ENCODE results near the gene TGFBR3.
"Not testable (repeated sequence)": the region's sequence is repeated elsewhere in the genome, so short reads cannot be mapped to it uniquely, and the experiment has no call there.

TGFBR3 gene

DNA sequence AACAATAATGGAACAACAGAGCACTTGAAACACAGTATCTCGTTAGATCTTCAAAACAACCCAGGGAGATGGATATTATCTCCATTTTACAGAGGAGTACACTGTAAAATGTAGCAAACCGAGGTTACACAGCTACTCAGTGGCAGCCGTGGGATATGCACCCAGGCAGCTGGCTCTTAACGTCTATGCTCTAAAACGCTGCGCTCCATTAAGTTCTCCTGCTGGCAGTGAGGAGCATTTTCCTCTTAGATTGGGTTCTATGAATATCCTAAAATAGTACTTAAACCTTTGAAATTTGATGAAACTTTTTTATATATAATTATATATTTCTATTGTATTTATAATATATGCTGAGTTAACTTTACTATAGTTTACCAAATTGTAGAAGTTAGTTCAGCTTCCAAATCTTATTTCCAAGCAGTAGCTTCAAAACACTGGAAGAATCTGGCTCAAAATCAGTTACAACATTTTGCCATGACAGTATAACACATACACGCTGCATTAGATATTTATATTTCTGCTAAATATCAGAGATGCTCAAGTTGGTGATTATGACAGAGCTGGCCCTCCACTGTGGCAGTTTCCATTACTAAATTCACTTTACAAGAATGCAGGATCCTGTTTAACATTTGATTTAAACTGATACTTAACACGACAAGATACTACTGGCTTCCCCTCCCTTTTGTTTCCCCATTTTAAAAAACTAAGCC, 49.5 kb downstream of the TGFBR3 start:
- TF ChIP-seq EZH2phosphoT487 (IDR thresholded peaks at IDR 0.05; ENCODE audit: low read depth) (no peak), CTCF (IDR thresholded peaks at IDR 0.05; ENCODE audit: low read depth, low read length) (no peak)

GRCh38 chr1:91835087-91835521, 50.8 kb downstream of the TGFBR3 start:
- TF ChIP-seq EZH2phosphoT487 (IDR thresholded peaks at IDR 0.05; ENCODE audit: low read depth) (no peak), CTCF (IDR thresholded peaks at IDR 0.05; ENCODE audit: low read depth, low read length) (no peak)
- no peaks in the 10 kb centered on the region for H3K9me3 ChIP-seq (ENCODE audit: insufficient read depth, low read length)
- no peaks in the 10 kb centered on the region for H3K27me3 ChIP-seq (ENCODE audit: low read depth, low read length)
- no peak overlapping the region for H3K4me2 ChIP-seq (ENCODE audit: low read length)
- peaks cover 7% of the 10 kb centered on the region for H3K4me1 ChIP-seq (ENCODE audit: low read length)
- H4K20me1 ChIP-seq (ENCODE audit: insufficient read depth, low read length): no peaks in the 10 kb centered on the region
- H3K27ac ChIP-seq (ENCODE audit: low read length): no peak overlapping the region
- H3K36me3 ChIP-seq (replicated peaks; ENCODE audit: low read depth, low read length): no peaks in the 10 kb centered on the region
- H3K4me3 ChIP-seq (ENCODE audit: low read length): no peak overlapping the region
- H3K9ac ChIP-seq (ENCODE audit: low read length): no peak overlapping the region
- no peak overlapping the region for H2AFZ ChIP-seq (ENCODE audit: low read depth, low read length)
- no peaks in the 10 kb centered on the region for H3K79me2 ChIP-seq (ENCODE audit: low read length)

More for the DNA sequence above, 49.5 kb downstream of the TGFBR3 start:
- Histone ChIP-seq H3K9me3 (ENCODE audit: insufficient read depth, low read length) (no peaks in the 10 kb centered on the region), H3K36me3 (replicated peaks; ENCODE audit: low read depth, low read length) (no peaks in the 10 kb centered on the region), H3K4me3 (ENCODE audit: low read length) (no peak overlapping the region), H3K4me1 (ENCODE audit: low read length) (no peaks in the 10 kb centered on the region), H3K79me2 (ENCODE audit: low read length) (no peaks in the 10 kb centered on the region), H3K4me2 (ENCODE audit: low read length) (no peak overlapping the region), H4K20me1 (ENCODE audit: insufficient read depth, low read length) (no peaks in the 10 kb centered on the region), H3K27ac (ENCODE audit: low read length) (no peak overlapping the region), H3K27me3 (ENCODE audit: low read depth, low read length) (no peaks in the 10 kb centered on the region), H2AFZ (ENCODE audit: low read depth, low read length) (no peak overlapping the region), H3K9ac (ENCODE audit: low read length) (no peak overlapping the region)

DNA sequence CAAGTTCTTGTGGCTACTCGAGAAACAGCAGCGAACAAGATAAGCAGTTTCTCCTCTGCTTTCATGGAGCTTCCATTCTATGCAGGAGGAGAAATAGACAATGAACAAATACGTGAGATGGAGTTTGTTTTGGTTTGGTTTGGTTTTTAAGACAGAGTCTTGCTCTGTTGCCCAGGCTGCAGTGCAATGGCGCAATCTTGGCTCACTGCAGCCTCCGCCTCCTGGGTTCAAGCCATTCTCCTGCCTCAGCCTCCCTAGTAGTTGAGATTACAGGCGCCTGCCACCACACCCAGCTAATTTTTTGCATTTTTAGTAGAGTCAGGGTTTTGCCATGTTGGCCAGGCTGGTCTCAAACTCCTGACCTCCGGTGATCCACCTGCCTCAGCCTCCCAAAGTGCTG, 51.4 kb downstream of the TGFBR3 start:
- H3K4me3 ChIP-seq (ENCODE audit: low read length); H3K9me3 ChIP-seq (ENCODE audit: insufficient read depth, low read length); H3K27me3 ChIP-seq (ENCODE audit: low read depth, low read length); H4K20me1 ChIP-seq (ENCODE audit: insufficient read depth, low read length); H3K9ac ChIP-seq (ENCODE audit: low read length); H3K4me1 ChIP-seq (ENCODE audit: low read length); H3K4me2 ChIP-seq (ENCODE audit: low read length); H3K79me2 ChIP-seq (ENCODE audit: low read length); H3K27ac ChIP-seq (ENCODE audit: low read length); H2AFZ ChIP-seq (ENCODE audit: low read depth, low read length); H3K36me3 ChIP-seq (replicated peaks; ENCODE audit: low read depth, low read length): not testable (repeated sequence)

GRCh38 chr1:91833946-91834345, 52.0 kb downstream of the TGFBR3 start:
- Histone ChIP-seq H3K4me3 (ENCODE audit: low read length) (no peak overlapping the region), H4K20me1 (ENCODE audit: insufficient read depth, low read length) (no peaks in the 10 kb centered on the region), H3K79me2 (ENCODE audit: low read length) (no peaks in the 10 kb centered on the region), H3K4me2 (ENCODE audit: low read length) (no peak overlapping the region), H2AFZ (ENCODE audit: low read depth, low read length) (no peak overlapping the region), H3K4me1 (ENCODE audit: low read length) (peaks cover 9% of the 10 kb centered on the region), H3K9me3 (ENCODE audit: insufficient read depth, low read length) (no peaks in the 10 kb centered on the region), H3K27ac (ENCODE audit: low read length) (no peak overlapping the region), H3K36me3 (replicated peaks; ENCODE audit: low read depth, low read length) (no peaks in the 10 kb centered on the region), H3K27me3 (ENCODE audit: low read depth, low read length) (no peaks in the 10 kb centered on the region), H3K9ac (ENCODE audit: low read length) (no peak overlapping the region)
- TF ChIP-seq EZH2phosphoT487 (IDR thresholded peaks at IDR 0.05; ENCODE audit: low read depth) (no peak), CTCF (IDR thresholded peaks at IDR 0.05; ENCODE audit: low read depth, low read length) (no peak)

Measured in OCI-LY3 (cell line).